HepG2 (cell line): ENCODE measurements around the gene TARM1. TPM values are rescaled to one million over a fixed set of nuclear protein-coding genes. Genes with fewer than 3 reads are reported as not detected.

ENCODE experiments used
- CBFB ChIP-seq: sonication (generic); formaldehyde crosslinking; IDR thresholded peaks from 2 replicates; pipeline ENCODE4 v1.4.0; 2020; ENCODE audit warnings: missing genetic modification reagents
- CHCHD3 ChIP-seq: sonication (generic); formaldehyde crosslinking; IDR thresholded peaks from 2 replicates; pipeline ENCODE4 v1.8.0; 2022; ENCODE audit warnings: mild to moderate bottlenecking, missing genetic modification reagents, moderate library complexity
- DR1 ChIP-seq: sonication (generic); formaldehyde crosslinking; IDR thresholded peaks from 2 replicates; pipeline ENCODE4 v1.8.0; 2021; ENCODE audit warnings: mild to moderate bottlenecking, missing genetic modification reagents, inconsistent platforms
- HMG20B ChIP-seq: conservative IDR thresholded peaks from 2 replicates; pipeline ENCODE4 v1.6.1; 2016; ENCODE audit warnings: missing genetic modification reagents, missing compliant biosample characterization
- HNRNPH1 ChIP-seq: fragments of 200-400 bp; formaldehyde crosslinking; optimal IDR thresholded peaks from 2 replicates; pipeline ENCODE3; 2017; ENCODE audit warnings: mild to moderate bottlenecking, low read depth, low read length
- HOXA3 ChIP-seq: sonication (generic); formaldehyde crosslinking; IDR thresholded peaks from 2 replicates; pipeline ENCODE4 v1.5.0; 2020; ENCODE audit warnings: missing genetic modification reagents
- KLF11 ChIP-seq: IDR thresholded peaks from 2 replicates; pipeline ENCODE4 v1.6.1; 2016; ENCODE audit warnings: missing compliant biosample characterization
- MATR3 ChIP-seq: sonication (generic); formaldehyde crosslinking; IDR thresholded peaks from 2 replicates; pipeline ENCODE4 v1.4.0; 2020; ENCODE audit warnings: missing genetic modification reagents
- MAZ ChIP-seq, 2 experiments: sonication (generic) in 1 of 2; formaldehyde crosslinking in 1 of 2; IDR thresholded peaks; 2 replicates each; pipeline versions ENCODE4 v1.5.0 to v1.6.1; 2012 to 2020; ENCODE audit warnings: low read depth in 2 of 2, mild to moderate bottlenecking in 2 of 2, borderline replicate concordance in 1 of 2, improper control_type of control experiment in 1 of 2, low read length in 1 of 2, missing genetic modification reagents in 1 of 2, moderate library complexity in 1 of 2
- PHF5A ChIP-seq: IDR thresholded peaks from one replicate; pipeline ENCODE4 v1.6.1; 2018; ENCODE audit warnings: low read depth, missing genetic modification reagents; ENCODE audit not compliant: unreplicated experiment
- PPARG ChIP-seq: conservative IDR thresholded peaks from 2 replicates; pipeline ENCODE4 v1.6.1; 2016; ENCODE audit warnings: missing biosample characterization, missing genetic modification reagents
- SMARCE1 ChIP-seq: fragments of 450-650 bp; IDR thresholded peaks from 2 replicates; pipeline ENCODE4 v1.6.1; 2017; ENCODE audit warnings: borderline replicate concordance
- SPEN ChIP-seq: sonication (generic); formaldehyde crosslinking; IDR thresholded peaks from 2 replicates; pipeline ENCODE4 v1.5.1; 2020; ENCODE audit warnings: low read depth, mild to moderate bottlenecking, missing genetic modification reagents
- YY1 ChIP-seq: IDR thresholded peaks from 2 replicates; pipeline ENCODE4 v1.6.1; 2011; ENCODE audit warnings: low read length, low read depth, moderate library complexity, mild to moderate bottlenecking; ENCODE audit not compliant: insufficient read depth, insufficient replicate concordance
- ZNF761 ChIP-seq: sonication (generic); formaldehyde crosslinking; conservative IDR thresholded peaks from 2 replicates; pipeline ENCODE4 v1.4.0; 2020; ENCODE audit warnings: mild to moderate bottlenecking, missing genetic modification reagents
- polyA plus RNA-seq, 8 experiments: library from polyadenylated mRNA; depleted of rRNA in 3 of 8; stranded (reverse) in 7 of 8; unstranded in 1 of 8; fragments of >200 nt; fragmentation: Illumina TruSeq in 4 of 8; extraction: Trizol in 4 of 8; gene quantifications; 2 replicates each; pipeline versions ENCODE4 v1.2.1 to v1.2.3, GENCODE V29; 2011 to 2016; ENCODE audit warnings: low read depth in 4 of 8, missing spikeins in 1 of 8, mixed read lengths in 1 of 8; ENCODE audit not compliant: insufficient read depth in 1 of 8
- total RNA-seq, 5 experiments: library from RNA; depleted of rRNA; stranded (reverse); fragments of >200 nt; fragmentation: Illumina TruSeq; extraction: Trizol; gene quantifications; 2 replicates each; pipeline ENCODE4 v1.2.3, GENCODE V29; 2016; ENCODE audit warnings: low read depth in 1 of 5
- TF ChIP-seq, protein P1 (sequence below): sonication (generic); formaldehyde crosslinking; IDR thresholded peaks from 2 replicates; pipeline ENCODE4 v1.5.0; 2020; ENCODE audit warnings: mild to moderate bottlenecking, missing genetic modification reagents
- TF ChIP-seq, protein P2 (sequence below): sonication (generic); formaldehyde crosslinking; IDR thresholded peaks from 2 replicates; pipeline ENCODE4 v1.4.0; 2020; ENCODE audit warnings: missing genetic modification reagents
- TF ChIP-seq, protein P3 (sequence below): sonication (generic); formaldehyde crosslinking; IDR thresholded peaks from 2 replicates; pipeline ENCODE4 v1.4.0; 2020; ENCODE audit warnings: missing genetic modification reagents
- TF ChIP-seq, protein P4 (sequence below): sonication (generic); formaldehyde crosslinking; IDR thresholded peaks from 2 replicates; pipeline ENCODE4 v1.8.0; 2022; ENCODE audit warnings: missing genetic modification reagents, low read depth, mild to moderate bottlenecking, borderline replicate concordance

Gene TARM1
- total and polyA plus RNA-seq, 2 of the 13 experiments (the other 11 are each of a cell fraction or from before 2014, with no cell fraction given) = not detected

DNA sequence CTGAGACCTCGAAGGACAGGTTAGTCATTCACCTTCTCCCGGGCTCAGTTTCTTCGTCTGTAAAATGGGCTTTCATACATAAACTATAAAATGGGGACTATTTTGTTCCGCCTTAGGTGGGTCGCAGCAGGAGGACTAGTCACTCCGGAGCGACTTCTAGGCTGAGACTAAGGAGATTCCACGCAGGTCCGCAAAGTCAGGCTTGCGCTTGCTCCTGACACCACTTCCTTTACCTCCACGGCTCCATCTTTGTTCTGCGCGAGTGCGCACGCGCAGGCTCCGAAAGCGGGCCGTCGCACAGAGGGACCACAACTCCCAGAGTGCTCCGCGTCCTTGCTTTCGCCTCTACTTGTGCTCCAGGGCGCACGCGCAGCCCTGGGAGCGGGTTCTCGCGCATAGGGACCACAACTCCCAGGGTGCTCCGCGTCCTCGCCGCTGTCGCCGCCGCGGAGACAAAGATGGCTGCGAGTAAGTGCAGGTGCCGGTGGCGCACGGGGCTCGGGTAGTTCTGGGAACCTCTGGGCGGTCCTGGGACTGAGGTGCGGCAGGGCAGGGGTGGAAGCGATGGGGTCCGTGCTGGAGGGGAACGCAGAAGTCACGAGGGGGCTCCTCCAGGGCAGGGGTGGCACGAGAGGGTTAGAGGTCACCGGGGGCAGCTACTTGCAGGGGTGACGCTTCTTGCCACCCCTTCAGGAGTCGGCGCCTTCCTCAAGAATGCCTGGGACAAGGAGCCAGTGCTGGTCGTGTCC is 21.4 kb upstream of the TARM1 start, which contains the start of gene NDUFA3 (continued):
- TF ChIP-seq HOXA3 (CRISPR knock-in tag) (peak; percentile 96), YY1 (peak; percentile 96), HNRNPH1 (no peak), CHCHD3 (CRISPR knock-in tag) (no peak), PHF5A (CRISPR knock-in tag) (no peak), MAZ (IDR thresholded peaks at IDR 0.05; ENCODE audit: borderline replicate concordance, low read depth, low read length) (no peak), MAZ (CRISPR knock-in tag; IDR thresholded peaks at IDR 0.05; ENCODE audit: low read depth) (no peak; the same call in 1 of the 2 replicates), SPEN (CRISPR knock-in tag) (peak; percentile 83; the same call in 1 of the 2 replicates), CBFB (peak; percentile 79), MATR3 (CRISPR knock-in tag) (no peak), HMG20B (CRISPR knock-in tag) (no peak; the same call in 1 of the 2 replicates), DR1 (CRISPR knock-in tag) (peak; percentile 62; the same call in 1 of the 2 replicates), PPARG (CRISPR knock-in tag) (no peak; the same call in 1 of the 2 replicates), ZNF761 (CRISPR knock-in tag) (peak; percentile 74), SMARCE1 (no peak), KLF11 (CRISPR knock-in tag) (no peak)
- TF ChIP-seq, protein P1, sequence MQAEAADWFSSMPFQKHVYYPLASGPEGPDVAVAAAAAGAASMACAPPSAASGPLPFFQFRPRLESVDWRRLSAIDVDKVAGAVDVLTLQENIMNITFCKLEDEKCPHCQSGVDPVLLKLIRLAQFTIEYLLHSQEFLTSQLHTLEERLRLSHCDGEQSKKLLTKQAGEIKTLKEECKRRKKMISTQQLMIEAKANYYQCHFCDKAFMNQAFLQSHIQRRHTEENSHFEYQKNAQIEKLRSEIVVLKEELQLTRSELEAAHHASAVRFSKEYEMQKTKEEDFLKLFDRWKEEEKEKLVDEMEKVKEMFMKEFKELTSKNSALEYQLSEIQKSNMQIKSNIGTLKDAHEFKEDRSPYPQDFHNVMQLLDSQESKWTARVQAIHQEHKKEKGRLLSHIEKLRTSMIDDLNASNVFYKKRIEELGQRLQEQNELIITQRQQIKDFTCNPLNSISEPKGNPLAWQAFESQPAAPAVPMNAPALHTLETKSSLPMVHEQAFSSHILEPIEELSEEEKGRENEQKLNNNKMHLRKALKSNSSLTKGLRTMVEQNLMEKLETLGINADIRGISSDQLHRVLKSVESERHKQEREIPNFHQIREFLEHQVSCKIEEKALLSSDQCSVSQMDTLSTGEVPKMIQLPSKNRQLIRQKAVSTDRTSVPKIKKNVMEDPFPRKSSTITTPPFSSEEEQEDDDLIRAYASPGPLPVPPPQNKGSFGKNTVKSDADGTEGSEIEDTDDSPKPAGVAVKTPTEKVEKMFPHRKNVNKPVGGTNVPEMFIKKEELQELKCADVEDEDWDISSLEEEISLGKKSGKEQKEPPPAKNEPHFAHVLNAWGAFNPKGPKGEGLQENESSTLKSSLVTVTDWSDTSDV (CRISPR knock-in tag) = no peak
- TF ChIP-seq, protein P2, sequence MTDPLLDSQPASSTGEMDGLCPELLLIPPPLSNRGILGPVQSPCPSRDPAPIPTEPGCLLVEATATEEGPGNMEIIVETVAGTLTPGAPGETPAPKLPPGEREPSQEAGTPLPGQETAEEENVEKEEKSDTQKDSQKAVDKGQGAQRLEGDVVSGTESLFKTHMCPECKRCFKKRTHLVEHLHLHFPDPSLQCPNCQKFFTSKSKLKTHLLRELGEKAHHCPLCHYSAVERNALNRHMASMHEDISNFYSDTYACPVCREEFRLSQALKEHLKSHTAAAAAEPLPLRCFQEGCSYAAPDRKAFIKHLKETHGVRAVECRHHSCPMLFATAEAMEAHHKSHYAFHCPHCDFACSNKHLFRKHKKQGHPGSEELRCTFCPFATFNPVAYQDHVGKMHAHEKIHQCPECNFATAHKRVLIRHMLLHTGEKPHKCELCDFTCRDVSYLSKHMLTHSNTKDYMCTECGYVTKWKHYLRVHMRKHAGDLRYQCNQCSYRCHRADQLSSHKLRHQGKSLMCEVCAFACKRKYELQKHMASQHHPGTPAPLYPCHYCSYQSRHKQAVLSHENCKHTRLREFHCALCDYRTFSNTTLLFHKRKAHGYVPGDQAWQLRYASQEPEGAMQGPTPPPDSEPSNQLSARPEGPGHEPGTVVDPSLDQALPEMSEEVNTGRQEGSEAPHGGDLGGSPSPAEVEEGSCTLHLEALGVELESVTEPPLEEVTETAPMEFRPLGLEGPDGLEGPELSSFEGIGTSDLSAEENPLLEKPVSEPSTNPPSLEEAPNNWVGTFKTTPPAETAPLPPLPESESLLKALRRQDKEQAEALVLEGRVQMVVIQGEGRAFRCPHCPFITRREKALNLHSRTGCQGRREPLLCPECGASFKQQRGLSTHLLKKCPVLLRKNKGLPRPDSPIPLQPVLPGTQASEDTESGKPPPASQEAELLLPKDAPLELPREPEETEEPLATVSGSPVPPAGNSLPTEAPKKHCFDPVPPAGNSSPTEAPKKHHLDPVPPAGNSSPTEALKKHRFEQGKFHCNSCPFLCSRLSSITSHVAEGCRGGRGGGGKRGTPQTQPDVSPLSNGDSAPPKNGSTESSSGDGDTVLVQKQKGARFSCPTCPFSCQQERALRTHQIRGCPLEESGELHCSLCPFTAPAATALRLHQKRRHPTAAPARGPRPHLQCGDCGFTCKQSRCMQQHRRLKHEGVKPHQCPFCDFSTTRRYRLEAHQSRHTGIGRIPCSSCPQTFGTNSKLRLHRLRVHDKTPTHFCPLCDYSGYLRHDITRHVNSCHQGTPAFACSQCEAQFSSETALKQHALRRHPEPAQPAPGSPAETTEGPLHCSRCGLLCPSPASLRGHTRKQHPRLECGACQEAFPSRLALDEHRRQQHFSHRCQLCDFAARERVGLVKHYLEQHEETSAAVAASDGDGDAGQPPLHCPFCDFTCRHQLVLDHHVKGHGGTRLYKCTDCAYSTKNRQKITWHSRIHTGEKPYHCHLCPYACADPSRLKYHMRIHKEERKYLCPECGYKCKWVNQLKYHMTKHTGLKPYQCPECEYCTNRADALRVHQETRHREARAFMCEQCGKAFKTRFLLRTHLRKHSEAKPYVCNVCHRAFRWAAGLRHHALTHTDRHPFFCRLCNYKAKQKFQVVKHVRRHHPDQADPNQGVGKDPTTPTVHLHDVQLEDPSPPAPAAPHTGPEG (CRISPR knock-in tag) = no peak
- TF ChIP-seq, protein P3, sequence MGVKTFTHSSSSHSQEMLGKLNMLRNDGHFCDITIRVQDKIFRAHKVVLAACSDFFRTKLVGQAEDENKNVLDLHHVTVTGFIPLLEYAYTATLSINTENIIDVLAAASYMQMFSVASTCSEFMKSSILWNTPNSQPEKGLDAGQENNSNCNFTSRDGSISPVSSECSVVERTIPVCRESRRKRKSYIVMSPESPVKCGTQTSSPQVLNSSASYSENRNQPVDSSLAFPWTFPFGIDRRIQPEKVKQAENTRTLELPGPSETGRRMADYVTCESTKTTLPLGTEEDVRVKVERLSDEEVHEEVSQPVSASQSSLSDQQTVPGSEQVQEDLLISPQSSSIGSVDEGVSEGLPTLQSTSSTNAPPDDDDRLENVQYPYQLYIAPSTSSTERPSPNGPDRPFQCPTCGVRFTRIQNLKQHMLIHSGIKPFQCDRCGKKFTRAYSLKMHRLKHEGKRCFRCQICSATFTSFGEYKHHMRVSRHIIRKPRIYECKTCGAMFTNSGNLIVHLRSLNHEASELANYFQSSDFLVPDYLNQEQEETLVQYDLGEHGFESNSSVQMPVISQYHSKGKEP (CRISPR knock-in tag) = no peak
- TF ChIP-seq, protein P4, sequence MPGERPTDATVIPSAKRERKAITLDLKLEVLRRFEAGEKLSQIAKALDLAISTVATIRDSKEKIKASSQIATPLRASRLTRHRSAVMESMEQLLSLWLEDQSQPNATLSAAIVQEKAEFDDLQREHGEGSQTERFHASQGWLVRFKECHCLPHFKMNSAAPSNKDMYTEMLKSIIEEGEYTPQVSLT = no peak
